CD4-positive, alpha-beta T cell (primary cell): Measurements from ENCODE around the gene OTUD5. TPM values are rescaled to one million over a fixed set of nuclear protein-coding genes. Genes with fewer than 3 reads are reported as not detected.
A peak's percentile ranks its signal among the peaks of the same experiment; 100 is the strongest.

Experiments used
- ATAC-seq: fragments of 200-7000 bp; cut with Tn5 transposase; one replicate; pipeline ENCODE4 v1.10.0; 2022; ENCODE audit warnings: mild to moderate bottlenecking; ENCODE audit not compliant: poor library complexity
- CTCF ChIA-PET: fragments of 350-600 bp; sonication (Branson Sonifier 250); formaldehyde crosslinking; loops from one replicate; lab custom pipeline; 2021; ENCODE audit warnings: antibody characterized with exemption, inconsistent platforms; lab: Charles Lee
- POLR2A ChIA-PET: fragments of 350-600 bp; sonication (Branson Sonifier 250); formaldehyde crosslinking; loops from one replicate; lab custom pipeline; 2021; ENCODE audit warnings: antibody characterized with exemption, inconsistent platforms; lab: Charles Lee
- DNase-seq, 14 experiments: peaks; one replicate each; pipeline ENCODE4 v3.0.0-alpha.2; 2013 to 2020; ENCODE audit warnings: mixed read lengths in 2 of 14
- H3K27ac ChIP-seq, 2 donors: one replicate each; pipeline versions ENCODE4 v1.5.1 to v1.7.0; 2013; ENCODE audit warnings: low read length in 2 of 2, low read depth in 1 of 2, mild to moderate bottlenecking in 1 of 2
- H3K27me3 ChIP-seq, 2 experiments: 1 replicate in 1 of 2; 2 replicates in 1 of 2; pipeline versions ENCODE4 v1.6.1 to v1.7.0; 2013; ENCODE audit warnings: low read length in 2 of 2, control low read depth in 1 of 2, mild to moderate bottlenecking in 1 of 2, moderate library complexity in 1 of 2; ENCODE audit not compliant: insufficient read depth in 2 of 2, control insufficient read depth in 1 of 2
- H3K36me3 ChIP-seq: one replicate; pipeline ENCODE4 v1.6.1; 2013; ENCODE audit warnings: low read length, control low read depth; ENCODE audit not compliant: insufficient read depth
- H3K4me1 ChIP-seq: one replicate; pipeline ENCODE4 v1.6.1; 2013; ENCODE audit warnings: low read length, control low read depth; ENCODE audit not compliant: insufficient read depth
- H3K4me3 ChIP-seq: one replicate; pipeline ENCODE4 v1.5.1; 2013; ENCODE audit warnings: mild to moderate bottlenecking, low read length, moderate library complexity
- H3K9me3 ChIP-seq, 2 experiments: 1 replicate in 1 of 2; 2 replicates in 1 of 2; pipeline versions ENCODE4 v1.6.1 to v1.7.0; 2013; ENCODE audit warnings: low read length in 2 of 2, mild to moderate bottlenecking in 2 of 2, control low read depth in 1 of 2, moderate library complexity in 1 of 2; ENCODE audit not compliant: control insufficient read depth in 1 of 2, insufficient read depth in 1 of 2
- H3K27ac Mint-ChIP-seq: one replicate; pipeline ENCODE4 v1.8.0; 2020; ENCODE audit warnings: mixed read lengths
- H3K27me3 Mint-ChIP-seq: one replicate; pipeline ENCODE4 v1.8.0; 2021; ENCODE audit warnings: mixed read lengths
- H3K36me3 Mint-ChIP-seq: one replicate; pipeline ENCODE4 v1.8.0; 2021; ENCODE audit warnings: low read depth, mixed read lengths
- H3K4me1 Mint-ChIP-seq: one replicate; pipeline ENCODE4 v1.8.0; 2021; ENCODE audit warnings: low read depth, mixed read lengths
- H3K4me3 Mint-ChIP-seq: one replicate; pipeline ENCODE4 v1.8.0; 2020; ENCODE audit warnings: mild to moderate bottlenecking, mixed read lengths
- H3K9me3 Mint-ChIP-seq: one replicate; pipeline ENCODE4 v1.8.0; 2020; ENCODE audit warnings: mixed read lengths
- intact Hi-C, 2 experiments: fragments of 100-400 bp; cut with DNase I in 1 of 2; cut with micrococcal nuclease in 1 of 2; formaldehyde crosslinking; loops; one replicate each; pipeline versions ENCODE4 v1.15.1 to v1.9.0; 2023 to 2025; cut with DNase I, micrococcal nuclease
- total RNA-seq, 174 experiments: library from RNA in 2 of 174; stranded (reverse) in 2 of 174; gene quantifications; one replicate each; pipeline ENCODE4 v1.2.3 and lab custom pipeline; 2021 to 2026
- TF ChIP-seq, protein P1 (sequence below): fragments of 200-600 bp; IDR thresholded peaks from one replicate; pipeline ENCODE4 v1.8.0; 2022; ENCODE audit warnings: antibody characterized with exemption, mild to moderate bottlenecking

The OTUD5 gene
- total RNA-seq, 2 experiments from 2014 or later = 81.3 to 92.1 TPM

- peak overlapping the region; percentile 70 for H3K4me3 ChIP-seq
- CTCF ChIA-PET = interaction anchor here (1.0 to 1.7 kb wide), 3 partner anchors 11 to 66 kb away, joined by 3 to 4 read pairs (median 3); partner anchors contain the start of gene KCND1
These were observed 536 bp downstream of the OTUD5 start for GRCh38 chrX:48956728-48957414.

GRCh38 chrX:48948589-48948988 is 8.8 kb downstream of the OTUD5 start:
- intact Hi-C loops = loop anchor here in 1 of 2 experiments (5.0 kb wide), 1 partner anchor 36 kb away; the partner anchor contains the start of gene SLC35A2
- Mint-ChIP-seq H3K27ac (no peak overlapping the region), H3K9me3 (no peaks in the 10 kb centered on the region), H3K4me3 (no peak overlapping the region), H3K4me1 (peaks cover 41% of the 10 kb centered on the region), H3K36me3 (peaks cover 30% of the 10 kb centered on the region), H3K27me3 (no peaks in the 10 kb centered on the region)
- Histone ChIP-seq H3K9me3 (no peaks in the 10 kb centered on the region), H3K4me1 (peaks cover 71% of the 10 kb centered on the region), H3K27me3 (no peaks in the 10 kb centered on the region), H3K4me3 (no peak overlapping the region), H3K27ac (no peak overlapping the region), H3K36me3 (peaks cover 20% of the 10 kb centered on the region)
- ChIA-PET POLR2A (interaction anchor here (1.2 to 1.5 kb wide), 3 partner anchors 9 to 10 kb away, joined by 3 to 7 read pairs (median 4); partner anchors contain the start of gene OTUD5), CTCF (interaction anchor here (1.4 kb wide), 1 partner anchor 11 kb away, joined by 3 read pairs; no protein-coding TSS in a partner anchor)
- ATAC-seq = no peak
- TF ChIP-seq, protein P1, sequence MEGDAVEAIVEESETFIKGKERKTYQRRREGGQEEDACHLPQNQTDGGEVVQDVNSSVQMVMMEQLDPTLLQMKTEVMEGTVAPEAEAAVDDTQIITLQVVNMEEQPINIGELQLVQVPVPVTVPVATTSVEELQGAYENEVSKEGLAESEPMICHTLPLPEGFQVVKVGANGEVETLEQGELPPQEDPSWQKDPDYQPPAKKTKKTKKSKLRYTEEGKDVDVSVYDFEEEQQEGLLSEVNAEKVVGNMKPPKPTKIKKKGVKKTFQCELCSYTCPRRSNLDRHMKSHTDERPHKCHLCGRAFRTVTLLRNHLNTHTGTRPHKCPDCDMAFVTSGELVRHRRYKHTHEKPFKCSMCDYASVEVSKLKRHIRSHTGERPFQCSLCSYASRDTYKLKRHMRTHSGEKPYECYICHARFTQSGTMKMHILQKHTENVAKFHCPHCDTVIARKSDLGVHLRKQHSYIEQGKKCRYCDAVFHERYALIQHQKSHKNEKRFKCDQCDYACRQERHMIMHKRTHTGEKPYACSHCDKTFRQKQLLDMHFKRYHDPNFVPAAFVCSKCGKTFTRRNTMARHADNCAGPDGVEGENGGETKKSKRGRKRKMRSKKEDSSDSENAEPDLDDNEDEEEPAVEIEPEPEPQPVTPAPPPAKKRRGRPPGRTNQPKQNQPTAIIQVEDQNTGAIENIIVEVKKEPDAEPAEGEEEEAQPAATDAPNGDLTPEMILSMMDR = no peak
- no peak for DNase-seq

More at GRCh38 chrX:48956728-48957414, 536 bp downstream of the OTUD5 start:
- Mint-ChIP-seq H3K4me3 (peak overlapping the region; percentile 88), H3K27me3 (no peaks in the 10 kb centered on the region), H3K9me3 (no peaks in the 10 kb centered on the region), H3K36me3 (peaks cover 58% of the 10 kb centered on the region), H3K27ac (peak overlapping the region; percentile 99), H3K4me1 (peaks cover 62% of the 10 kb centered on the region)
- intact Hi-C loops = loop anchor here (1.0 to 10.0 kb wide), 7 partner anchors 40 to 360 kb away; partner anchors contain the start of genes HDAC6 (in 2 of the 2), GRIPAP1 (in 1 of the 2), PIM2 (in 1 of the 2) and TFE3 (in 1 of the 2)
- POLR2A ChIA-PET = interaction anchor here (0.5 to 5.4 kb wide), 15 partner anchors 18 to 809 kb away, joined by 3 to 150 read pairs (median 22); partner anchors contain the start of genes GRIPAP1, HDAC6, PIM2 and PQBP1
- H3K27ac ChIP-seq = peak overlapping the region; percentile 62 to 68
- peaks cover 31% of the 10 kb centered on the region for H3K36me3 ChIP-seq
- ATAC-seq (peak; percentile 15), DNase-seq (peak in 11 of 14 experiments; percentile 27 to 93 (median 47))
- H3K27me3 ChIP-seq = no peaks in the 10 kb centered on the region
- H3K9me3 ChIP-seq = no peaks in the 10 kb centered on the region
- peaks cover 62% of the 10 kb centered on the region for H3K4me1 ChIP-seq
- TF ChIP-seq, protein P1 = no peak

GRCh38 chrX:48945517-48946348 is 11.7 kb downstream of the OTUD5 start:
- H3K27me3 Mint-ChIP-seq = no peaks in the 10 kb centered on the region

More at GRCh38 chrX:48945517-48946348, 11.7 kb downstream of the OTUD5 start:
- peaks cover 36% of the 10 kb centered on the region for H3K36me3 Mint-ChIP-seq
- CTCF ChIA-PET = interaction anchor here (1.0 to 1.8 kb wide), 5 partner anchors 8 to 54 kb away, joined by 3 to 7 read pairs (median 3); no protein-coding TSS in a partner anchor
- no peaks in the 10 kb centered on the region for H3K9me3 ChIP-seq
- peak overlapping the region in 1 of 2 donors; percentile 22 for H3K27ac ChIP-seq
- H3K36me3 ChIP-seq = peaks cover 20% of the 10 kb centered on the region
- intact Hi-C loops = loop anchor here (2.0 to 5.0 kb wide), 3 partner anchors 33 to 297 kb away; partner anchors contain the start of gene SLC35A2 (in 1 of the 2)
- H3K4me3 Mint-ChIP-seq = no peak overlapping the region
- peaks cover 49% of the 10 kb centered on the region for H3K4me1 Mint-ChIP-seq
- TF ChIP-seq, protein P1 = peak; percentile 71
- DNase-seq = peak; percentile 30 to 75 (median 52)
- H3K27me3 ChIP-seq = no peaks in the 10 kb centered on the region
- peak; percentile 67 for ATAC-seq
- H3K4me1 ChIP-seq = peaks cover 74% of the 10 kb centered on the region
- POLR2A ChIA-PET = interaction anchor here (1.0 to 2.8 kb wide), 6 partner anchors 9 to 54 kb away, joined by 3 to 16 read pairs (median 6); partner anchors contain the start of genes OTUD5, PIM2 and SLC35A2
- H3K27ac Mint-ChIP-seq = peak overlapping the region; percentile 74
- no peaks in the 10 kb centered on the region for H3K9me3 Mint-ChIP-seq
- no peak overlapping the region for H3K4me3 ChIP-seq
